Left ventricle myocardium inferior (tissue), 1 donor: ENCODE results near the gene EIF3F. TPM values are rescaled to one million over a fixed set of nuclear protein-coding genes. Genes with fewer than 3 reads are reported as not detected.

ENCODE experiments used
- DNase-seq: peaks from one replicate; pipeline ENCODE4 v3.0.0-alpha.2; 2020
- H3K27ac ChIP-seq: fragments of 200-600 bp; replicated peaks from 2 replicates; pipeline ENCODE4 v1.8.0; 2021
- H3K27me3 ChIP-seq: fragments of 200-600 bp; 2 replicates; pipeline ENCODE4 v1.8.0; 2021; ENCODE audit warnings: low read depth
- H3K36me3 ChIP-seq: fragments of 200-600 bp; 2 replicates; pipeline ENCODE4 v1.8.0; 2021
- H3K4me1 ChIP-seq: fragments of 200-600 bp; 2 replicates; pipeline ENCODE4 v1.8.0; 2021
- H3K4me3 ChIP-seq: fragments of 200-600 bp; 2 replicates; pipeline ENCODE4 v1.8.0; 2021; ENCODE audit warnings: mild to moderate bottlenecking, moderate library complexity
- H3K9me3 ChIP-seq: fragments of 200-600 bp; replicated peaks from 2 replicates; pipeline ENCODE4 v1.8.0; 2021
- CTCF ChIP-seq: fragments of 200-600 bp; IDR thresholded peaks from 2 replicates; pipeline ENCODE4 v1.8.0; 2021; ENCODE audit warnings: antibody characterized with exemption, mild to moderate bottlenecking, borderline replicate concordance
- intact Hi-C: fragments of 100-400 bp; cut with micrococcal nuclease; formaldehyde crosslinking; loops from one replicate; pipeline ENCODE4 v1.11.0; 2022
- total RNA-seq: library from RNA; stranded (reverse); fragmentation: NEBNext Ultra II Directional; extraction: Animal tissue kit (Norgen Biotek cat#: 25700); gene quantifications from one replicate; pipeline ENCODE4 v1.2.1, GENCODE V29; 2021
- donor health status: DM: no; HTN: yes; CAD: no; lungs with severe emphysema.

EIF3F gene
- total RNA-seq, 1 donor from 2014 or later = 151 TPM

- DNase-seq = no peak
- no peak for TF ChIP-seq CTCF
- Histone ChIP-seq H3K27me3 (no peaks in the 10 kb centered on the region), H3K4me1 (no peaks in the 10 kb centered on the region), H3K9me3 (no peaks in the 10 kb centered on the region), H3K4me3 (no peak overlapping the region), H3K36me3 (no peaks in the 10 kb centered on the region), H3K27ac (no peak overlapping the region)
- intact Hi-C loops = no loop called here
These were observed 56.6 kb downstream of the EIF3F start for GRCh38 chr11:8043756-8044155.

DNA sequence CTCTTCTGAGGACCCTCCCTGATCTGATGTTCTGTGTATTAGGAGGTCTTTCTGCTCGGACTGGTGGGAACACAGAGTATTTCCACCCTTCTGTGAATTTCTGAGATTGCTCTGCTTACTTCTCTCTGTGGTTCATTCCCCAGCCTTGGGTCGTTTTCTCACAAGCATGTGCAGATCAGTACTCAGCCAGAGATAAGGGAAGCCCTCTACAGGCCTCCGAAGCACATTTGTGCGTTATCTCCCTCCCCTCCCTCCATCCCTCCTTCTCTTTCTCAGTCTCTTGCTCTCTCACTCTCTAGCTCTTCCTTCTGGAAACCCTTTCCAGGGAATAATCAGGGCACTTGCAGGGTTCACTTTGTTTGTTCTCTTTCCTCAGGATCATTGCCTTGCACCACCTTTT lies 58.7 kb downstream of the EIF3F start:
- Histone ChIP-seq H3K4me1 (peaks cover 4% of the 10 kb centered on the region), H3K27ac (no peak overlapping the region), H3K4me3 (no peak overlapping the region), H3K36me3 (no peaks in the 10 kb centered on the region), H3K27me3 (no peaks in the 10 kb centered on the region), H3K9me3 (no peaks in the 10 kb centered on the region)
- intact Hi-C loops = no loop called here
- no peak for DNase-seq
- TF ChIP-seq CTCF = no peak

GRCh38 chr11:8047382-8047781 lies 60.2 kb downstream of the EIF3F start:
- intact Hi-C loops = no loop called here
- H3K4me3 ChIP-seq = no peak overlapping the region
- TF ChIP-seq CTCF = no peak
- DNase-seq = no peak
- H3K27ac ChIP-seq = no peak overlapping the region
- H3K9me3 ChIP-seq = no peaks in the 10 kb centered on the region
- no peaks in the 10 kb centered on the region for H3K27me3 ChIP-seq
- H3K36me3 ChIP-seq = no peaks in the 10 kb centered on the region
- H3K4me1 ChIP-seq = peaks cover 4% of the 10 kb centered on the region

GRCh38 chr11:8049084-8049483 lies 61.9 kb downstream of the EIF3F start:
- H3K27me3 ChIP-seq = no peaks in the 10 kb centered on the region
- DNase-seq = no peak
- no peak overlapping the region for H3K4me3 ChIP-seq
- no peak overlapping the region for H3K27ac ChIP-seq
- H3K36me3 ChIP-seq = no peaks in the 10 kb centered on the region
- no peaks in the 10 kb centered on the region for H3K9me3 ChIP-seq
- H3K4me1 ChIP-seq = peaks cover 4% of the 10 kb centered on the region
- TF ChIP-seq CTCF = no peak
- intact Hi-C loops = no loop called here

Other genes starting within 250 kb of the EIF3F start
- not detected for gene OR5P2, start 190.4 kb upstream of the EIF3F start, total RNA-seq
- gene OR5P3, start 156.5 kb upstream of the EIF3F start, total RNA-seq = not detected
- gene OR10A6, start 56.1 kb upstream of the EIF3F start, total RNA-seq = not detected
- not detected for gene OR10A3, start 45.6 kb upstream of the EIF3F start, total RNA-seq
- gene NLRP10, start 21.9 kb upstream of the EIF3F start, total RNA-seq = not detected
- 22.8 TPM for gene TUB, start 93.9 kb downstream of the EIF3F start, total RNA-seq
- gene RIC3, start 181.7 kb downstream of the EIF3F start, total RNA-seq = 12.9 TPM